Hepatocyte (in vitro differentiated cells): ENCODE measurements around the gene DENND1A.

Source experiments
- EZH2 ChIP-seq: fragments of 200-600 bp; sonication (generic); IDR thresholded peaks from 2 replicates; pipeline ENCODE4 v1.6.1; 2016; ENCODE audit warnings: antibody characterized with exemption, mild to moderate bottlenecking, borderline replicate concordance
- TF ChIP-seq, protein P1 (sequence below): fragments of 200-600 bp; sonication (generic); IDR thresholded peaks from 2 replicates; pipeline ENCODE4 v1.5.1; 2016; ENCODE audit warnings: antibody characterized with exemption, mild to moderate bottlenecking; ENCODE audit not compliant: poor library complexity

DNA sequence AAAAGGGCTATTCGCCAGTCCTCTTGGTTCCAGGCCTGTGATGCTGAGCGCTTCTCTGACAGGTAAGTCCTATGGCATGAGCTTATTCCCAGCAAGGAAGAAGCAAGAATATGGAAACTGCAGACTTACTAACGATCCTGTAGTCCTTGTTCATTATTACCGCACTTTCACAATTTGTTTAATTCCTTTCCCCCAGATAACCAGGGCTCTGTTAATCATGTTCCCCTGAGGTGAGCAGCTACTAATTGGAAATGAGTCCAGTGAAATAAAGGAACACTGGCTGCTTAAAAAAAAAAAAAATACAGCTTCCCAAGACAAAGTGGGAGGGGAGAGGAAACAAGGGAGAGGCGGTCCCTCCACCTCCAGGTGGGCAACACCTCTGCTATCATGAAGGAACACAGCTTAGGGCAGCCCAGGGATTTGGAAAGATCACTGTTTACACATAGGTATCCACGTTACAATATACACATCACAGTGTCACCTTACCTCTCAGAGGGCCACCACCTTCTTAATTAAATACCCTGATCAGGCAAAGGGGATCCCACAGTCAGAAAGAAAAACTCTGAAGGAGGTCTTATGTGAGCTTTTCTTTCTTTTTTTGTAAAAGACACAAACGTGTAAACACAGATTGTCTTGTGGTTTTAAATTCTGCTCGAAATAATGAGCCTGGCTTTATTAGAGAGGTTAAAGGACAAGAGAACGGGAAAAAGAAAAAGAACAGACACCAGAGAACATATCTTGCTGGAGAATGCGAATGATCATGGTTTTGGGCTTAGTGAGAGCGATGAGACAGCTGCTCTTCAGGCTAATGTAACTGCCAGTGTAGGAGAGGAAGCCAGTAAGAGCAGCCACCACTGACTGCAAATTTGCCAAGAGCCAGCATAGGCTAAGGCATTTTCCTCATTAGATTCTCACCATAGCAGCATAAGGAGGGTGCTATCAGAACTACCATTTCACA lies 315.3 kb downstream of the DENND1A start:
- TF ChIP-seq, protein P1, sequence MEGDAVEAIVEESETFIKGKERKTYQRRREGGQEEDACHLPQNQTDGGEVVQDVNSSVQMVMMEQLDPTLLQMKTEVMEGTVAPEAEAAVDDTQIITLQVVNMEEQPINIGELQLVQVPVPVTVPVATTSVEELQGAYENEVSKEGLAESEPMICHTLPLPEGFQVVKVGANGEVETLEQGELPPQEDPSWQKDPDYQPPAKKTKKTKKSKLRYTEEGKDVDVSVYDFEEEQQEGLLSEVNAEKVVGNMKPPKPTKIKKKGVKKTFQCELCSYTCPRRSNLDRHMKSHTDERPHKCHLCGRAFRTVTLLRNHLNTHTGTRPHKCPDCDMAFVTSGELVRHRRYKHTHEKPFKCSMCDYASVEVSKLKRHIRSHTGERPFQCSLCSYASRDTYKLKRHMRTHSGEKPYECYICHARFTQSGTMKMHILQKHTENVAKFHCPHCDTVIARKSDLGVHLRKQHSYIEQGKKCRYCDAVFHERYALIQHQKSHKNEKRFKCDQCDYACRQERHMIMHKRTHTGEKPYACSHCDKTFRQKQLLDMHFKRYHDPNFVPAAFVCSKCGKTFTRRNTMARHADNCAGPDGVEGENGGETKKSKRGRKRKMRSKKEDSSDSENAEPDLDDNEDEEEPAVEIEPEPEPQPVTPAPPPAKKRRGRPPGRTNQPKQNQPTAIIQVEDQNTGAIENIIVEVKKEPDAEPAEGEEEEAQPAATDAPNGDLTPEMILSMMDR, result no peak
- no peak for TF ChIP-seq EZH2
